ENCODE measurements around the gene GATB. TPM values are rescaled to one million over a fixed set of nuclear protein-coding genes. Genes with fewer than 3 reads are reported as not detected.

The GATB gene
- total and polyA plus RNA-seq, 2 experiments from 2014 or later: 17.7 to 18.9 TPM

- Histone ChIP-seq H2AFZ (no peak overlapping the region), H3K36me3 (ENCODE audit: insufficient read depth) (peaks cover 3% of the 10 kb centered on the region; the same call in 1 of the 2 replicates), H3K9me2 (ENCODE audit: insufficient read depth) (no peaks in the 10 kb centered on the region), H3F3A (replicated peaks; ENCODE audit: low read depth) (no peaks in the 10 kb centered on the region), H3K4me2 (no peak overlapping the region), H3K4me3 (no peak overlapping the region), H3K79me2 (replicated peaks; ENCODE audit: insufficient read depth) (no peaks in the 10 kb centered on the region), H3K27me3 (ENCODE audit: insufficient read depth) (no peaks in the 10 kb centered on the region), H4K20me1 (replicated peaks; ENCODE audit: insufficient read depth) (no peaks in the 10 kb centered on the region), H3K27ac (ENCODE audit: low read depth) (no peak overlapping the region), H3K4me1 (ENCODE audit: insufficient read depth) (no peaks in the 10 kb centered on the region; the same call in 1 of the 2 replicates)
- ATAC-seq: no peak
- Mint-ChIP-seq H3K36me3 (ENCODE audit: low read depth) (peaks cover 8% of the 10 kb centered on the region; the same call in 1 of the 3 replicates), H3K27ac (no peak overlapping the region), H3K9me3 (no peaks in the 10 kb centered on the region), H3K4me3 (no peak overlapping the region), H3K27me3 (ENCODE audit: insufficient read depth, low read depth, poor library complexity) (no peaks in the 10 kb centered on the region), H3K4me1 (peaks cover 15% of the 10 kb centered on the region; the same call in 2 of the 3 replicates)
- DNase-seq (ENCODE audit: low spot score): no peak
- TF ChIP-seq ZNF331 (CRISPR knock-in tag; IDR thresholded peaks at IDR 0.05; ENCODE audit: low read depth): no peak
- no peak for TF ChIP-seq POLR2AphosphoS5 (IDR thresholded peaks at IDR 0.05; ENCODE audit: low read depth)
- TF ChIP-seq ZNF462 (CRISPR knock-in tag; IDR thresholded peaks at IDR 0.05): no peak
- no peak for TF ChIP-seq EZH2 (IDR thresholded peaks at IDR 0.05; ENCODE audit: low read depth, unreplicated experiment)
- TF ChIP-seq STAT1 (IDR thresholded peaks at IDR 0.05; ENCODE audit: unreplicated experiment): no peak
- TF ChIP-seq CREB1 (CRISPR knock-in tag; IDR thresholded peaks at IDR 0.05; ENCODE audit: low read depth): no peak
- no peak for TF ChIP-seq REST (IDR thresholded peaks at IDR 0.05; ENCODE audit: unreplicated experiment)
- no peak for TF ChIP-seq EZH2phosphoT487 (IDR thresholded peaks at IDR 0.05; ENCODE audit: unreplicated experiment)
- TF ChIP-seq ZNF114 (CRISPR knock-in tag; IDR thresholded peaks at IDR 0.05): no peak
- no peak for TF ChIP-seq JUNB (IDR thresholded peaks at IDR 0.05; ENCODE audit: unreplicated experiment)
- no peak for TF ChIP-seq CTCF (conservative IDR thresholded peaks at IDR 0.05; ENCODE audit: low read depth in 2 of 2)
- no peak for TF ChIP-seq NANOG (IDR thresholded peaks at IDR 0.05; ENCODE audit: borderline replicate concordance)
- TF ChIP-seq ETS1 (IDR thresholded peaks at IDR 0.05): no peak
These were observed 122.4 kb downstream of the GATB start for GRCh38 chr4:151638295-151638858.
